Activated CD4-positive, CD25-positive, alpha-beta regulatory T cell treated with anti-CD3 and anti-CD28 coated beads, Interleukin-2, amount 50 U/mL, for 72 hours (primary cell): ENCODE results near the gene GMDS.

Experiments used
- DNase-seq: peaks from one replicate; pipeline ENCODE4 v3.0.0; 2021

The GMDS gene

DNA sequence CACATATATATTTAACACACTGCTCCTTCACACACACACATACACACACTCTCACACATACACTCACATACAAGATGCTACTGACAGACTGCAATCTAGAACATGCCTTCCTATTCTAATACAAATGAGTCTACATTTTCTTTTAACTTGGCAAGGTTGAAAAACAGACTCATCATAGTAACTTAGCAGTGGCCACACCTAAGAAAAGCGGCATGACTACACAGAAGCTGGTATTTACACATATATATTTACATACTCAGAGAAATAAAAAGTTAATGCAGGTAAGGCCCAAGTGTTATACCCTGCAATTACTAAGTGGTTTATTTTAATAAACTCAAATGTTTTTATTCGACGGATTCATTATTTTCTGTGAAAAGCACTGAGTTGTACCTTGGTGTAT is 426.4 kb downstream of the GMDS start:
- DNase-seq, result no peak

DNA sequence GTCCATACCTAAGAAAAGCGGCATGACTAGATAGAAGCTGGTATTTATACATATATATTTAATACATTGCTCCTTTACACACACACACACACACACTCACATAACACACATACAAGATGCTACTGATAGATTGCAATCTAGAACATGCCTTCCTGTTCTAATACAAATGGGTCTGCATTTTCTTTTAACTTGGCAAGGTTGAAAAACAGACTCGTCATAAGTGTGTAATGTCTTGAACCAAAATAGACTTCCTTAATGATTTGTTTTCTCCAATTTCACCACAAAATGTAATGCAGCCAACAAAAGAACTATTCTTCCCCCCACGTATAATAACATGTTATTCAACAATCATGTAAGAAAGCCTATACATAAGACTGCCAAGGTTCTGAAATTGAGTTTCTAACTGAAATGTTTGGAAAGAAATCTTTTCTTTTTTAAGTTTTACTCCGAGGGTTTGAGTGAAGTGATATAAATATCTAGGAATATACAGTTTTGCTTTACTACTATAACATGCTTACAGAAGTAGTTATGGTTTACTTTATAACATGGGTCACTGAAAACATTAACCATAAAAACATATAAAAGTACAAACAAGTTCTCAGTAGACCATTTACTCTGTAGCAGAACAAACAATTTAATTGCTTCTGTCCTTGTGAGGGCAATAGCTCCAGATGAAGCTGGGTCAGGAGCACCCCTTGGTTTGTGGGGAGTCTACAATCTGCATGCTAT is 428.2 kb downstream of the GMDS start:
- no peak for DNase-seq

DNA sequence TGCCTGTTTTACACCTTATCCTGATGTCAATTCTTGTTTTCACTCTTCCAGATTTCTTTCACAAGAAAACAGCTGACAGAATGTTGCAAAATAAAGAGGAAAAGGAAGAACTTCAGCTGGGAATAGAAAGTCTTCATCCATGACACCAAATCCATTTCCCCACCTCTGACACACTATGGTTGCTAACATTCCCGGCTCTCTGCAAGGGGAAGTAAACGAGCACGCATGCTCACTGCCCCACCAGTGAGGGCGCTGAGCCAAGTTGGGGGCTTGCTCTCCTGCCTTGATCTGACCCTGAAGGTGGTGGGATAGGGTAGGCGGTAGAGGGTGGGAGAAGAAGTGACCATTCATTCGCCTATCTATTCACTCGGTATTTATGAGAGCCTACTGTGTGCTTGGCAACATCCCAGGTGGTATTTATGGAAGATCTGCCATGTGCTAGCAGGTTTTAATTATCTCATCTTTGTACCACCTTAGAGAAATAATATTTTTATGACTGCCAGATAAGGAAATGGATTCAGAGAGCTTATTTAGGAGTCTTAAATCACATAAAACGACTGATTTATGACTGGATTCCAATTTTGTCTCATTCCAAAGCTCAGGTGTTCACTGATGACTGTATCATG is 429.5 kb downstream of the GMDS start:
- DNase-seq, result no peak

DNA sequence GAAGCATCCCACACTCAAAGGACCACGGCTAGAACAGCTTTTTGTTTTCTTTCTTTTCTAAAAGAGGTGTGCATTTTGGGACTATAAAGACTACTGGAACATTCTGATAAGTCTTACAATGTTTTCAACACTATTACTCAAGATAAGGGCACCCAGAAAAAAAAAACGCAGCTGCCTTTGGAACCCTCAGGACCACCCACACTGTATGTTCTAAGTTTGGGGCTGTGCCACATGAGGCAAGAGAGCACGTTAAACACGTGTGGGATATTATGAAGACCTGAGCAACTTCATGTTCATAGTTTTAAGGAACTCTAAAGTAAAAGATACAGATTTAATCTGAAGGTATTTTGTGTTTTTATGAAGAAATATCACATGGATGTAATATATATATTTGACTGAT is 431.1 kb downstream of the GMDS start:
- no peak for DNase-seq

DNA sequence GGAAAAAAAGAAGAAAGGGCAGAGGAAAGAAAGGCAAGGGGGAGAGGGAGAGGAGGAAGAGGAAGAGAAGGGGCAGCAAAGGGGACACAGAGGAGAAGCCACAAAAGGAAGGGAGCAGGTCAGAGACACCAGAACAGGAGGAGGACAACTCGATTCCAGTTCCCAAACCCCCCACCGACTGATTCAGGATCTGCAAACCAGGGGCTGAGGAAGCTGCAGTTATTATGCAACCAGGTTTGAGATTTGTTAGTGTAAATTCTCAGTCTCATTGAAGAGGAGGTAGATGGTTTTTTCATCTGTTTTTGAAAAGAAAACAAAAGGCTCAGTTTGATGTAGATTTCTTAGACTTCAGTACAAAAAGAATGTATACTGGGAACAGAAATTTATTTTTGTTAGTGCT is 432.9 kb downstream of the GMDS start:
- DNase-seq, result no peak

DNA sequence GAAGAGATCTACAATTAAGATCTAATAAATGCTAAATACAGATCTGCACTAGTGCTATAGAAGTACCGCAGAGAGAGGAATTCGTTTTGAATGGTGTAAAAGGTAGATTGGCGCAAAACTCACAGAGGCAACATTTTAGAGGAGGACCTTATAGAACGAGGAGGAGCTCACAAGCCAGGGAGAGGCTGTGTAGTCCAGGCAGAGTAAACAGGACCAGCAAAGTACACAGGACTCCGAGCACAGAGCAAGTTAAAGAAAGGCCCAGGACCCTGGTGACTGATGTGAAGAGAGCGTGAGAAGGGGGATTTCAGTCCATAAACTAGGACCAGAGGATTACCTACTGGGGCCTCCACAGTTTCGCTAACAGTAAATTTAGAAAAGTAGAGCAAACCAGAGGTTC is 433.4 kb downstream of the GMDS start:
- DNase-seq, result no peak

DNA sequence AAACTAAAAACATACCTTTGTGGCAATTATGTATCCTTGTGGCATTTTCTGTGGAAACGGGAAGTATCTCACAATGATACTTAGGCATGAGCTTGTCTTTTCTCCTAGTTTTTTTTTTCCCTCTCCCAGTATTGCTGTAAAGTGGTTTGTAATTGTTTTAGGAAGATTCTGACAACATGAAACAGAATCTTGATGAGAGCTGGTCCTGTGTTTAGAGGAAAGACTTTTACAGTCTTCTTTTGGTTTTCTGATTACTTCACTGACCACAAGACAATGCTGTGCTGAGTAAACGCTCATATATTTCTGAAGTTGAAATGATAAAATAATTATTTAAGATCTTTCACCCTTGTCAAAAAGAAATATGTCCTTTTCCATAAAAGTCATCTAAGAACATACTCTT is 434.5 kb downstream of the GMDS start:
- no peak for DNase-seq

DNA sequence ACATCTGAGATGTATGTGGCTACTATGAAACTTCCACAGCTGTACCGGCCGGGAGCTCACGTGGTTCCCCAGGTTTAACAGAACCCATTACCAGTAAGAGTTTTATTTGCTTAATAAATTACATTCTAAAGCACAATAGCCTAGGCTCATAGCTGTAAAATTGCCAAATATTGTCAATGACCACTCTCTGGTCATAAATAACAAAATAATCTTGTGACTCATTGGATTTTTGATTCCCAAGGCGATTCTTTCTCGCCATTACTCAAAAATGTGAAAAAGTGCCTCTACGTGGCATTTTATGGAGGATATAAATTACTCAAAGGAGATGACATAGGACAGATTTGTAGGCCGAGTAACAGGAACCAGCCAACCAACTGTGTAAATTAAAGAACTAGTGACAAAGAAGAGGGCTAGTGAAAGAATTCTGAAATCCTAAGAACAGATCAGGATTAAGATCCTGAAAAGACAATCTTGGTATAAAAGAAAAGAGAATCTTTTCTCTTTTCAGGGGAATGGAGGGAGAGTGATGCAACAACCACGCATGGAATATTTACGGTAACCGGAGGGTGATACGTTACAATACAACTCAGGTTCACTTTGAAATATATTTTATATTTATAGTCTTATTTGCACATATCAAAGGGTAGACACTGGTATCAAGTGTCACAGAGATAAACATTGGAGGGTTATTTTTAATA is 436.0 kb downstream of the GMDS start:
- no peak for DNase-seq

DNA sequence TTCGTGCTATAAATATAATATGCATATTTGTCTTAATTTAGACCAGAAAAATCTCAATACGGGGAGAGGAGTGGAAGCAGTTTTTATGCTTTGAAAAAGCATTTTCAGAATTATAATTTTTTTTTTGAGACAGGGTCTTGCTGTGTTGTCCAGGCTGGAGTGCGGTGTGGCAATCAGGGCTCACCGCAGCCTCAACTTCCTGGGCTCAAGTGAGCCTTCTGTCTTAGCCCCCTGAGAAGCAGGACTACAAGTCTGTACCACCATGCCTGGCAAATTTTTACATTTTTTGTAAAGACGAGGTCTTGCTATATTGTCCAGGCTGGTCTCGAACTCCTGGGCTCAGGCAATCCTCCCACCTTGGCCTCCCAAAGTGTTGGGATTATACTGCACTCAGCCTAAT is 438.5 kb downstream of the GMDS start:
- DNase-seq, result no peak

DNA sequence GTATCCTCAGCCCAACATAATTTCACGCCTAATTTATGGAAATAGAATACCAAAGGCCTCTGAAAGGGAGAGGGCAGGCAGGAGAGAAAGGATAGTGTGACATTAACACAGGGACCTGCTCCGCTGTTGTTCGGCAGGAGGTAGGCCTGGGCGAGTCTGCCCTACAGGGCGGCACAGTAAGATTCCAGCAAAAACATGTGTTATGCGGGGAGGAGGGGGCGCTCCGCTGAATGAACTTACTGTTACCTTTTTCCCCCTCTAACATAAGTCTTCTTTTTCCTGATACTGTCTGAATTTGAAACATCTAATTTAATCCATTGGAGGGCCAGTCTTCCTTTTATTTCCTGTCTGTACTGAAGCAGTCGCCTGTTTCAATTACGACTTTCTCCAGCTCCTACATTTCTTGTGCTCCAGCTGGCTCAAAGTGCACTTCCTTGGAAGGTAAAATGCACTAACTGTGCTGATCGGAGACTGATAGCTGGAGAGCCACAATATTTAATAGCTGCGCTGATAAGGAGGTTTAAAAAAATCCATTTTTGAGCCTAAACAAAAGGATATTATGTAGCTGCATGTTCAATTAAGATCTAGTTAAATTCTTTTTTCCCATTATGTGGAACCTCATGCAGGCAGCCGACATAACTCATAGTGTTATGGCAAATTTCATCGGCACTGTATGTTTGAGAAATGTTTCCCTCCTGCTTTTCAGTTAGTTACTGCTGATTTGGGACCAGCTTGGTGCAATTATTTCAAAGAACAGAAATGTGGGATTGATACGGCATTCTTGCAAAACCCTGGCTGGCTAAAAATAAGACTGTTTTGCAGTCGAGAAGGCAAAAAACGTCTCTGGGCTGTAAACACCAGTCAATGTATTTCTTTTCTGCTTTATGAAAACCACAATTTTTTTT is 442.7 kb downstream of the GMDS start:
- DNase-seq, result no peak

DNA sequence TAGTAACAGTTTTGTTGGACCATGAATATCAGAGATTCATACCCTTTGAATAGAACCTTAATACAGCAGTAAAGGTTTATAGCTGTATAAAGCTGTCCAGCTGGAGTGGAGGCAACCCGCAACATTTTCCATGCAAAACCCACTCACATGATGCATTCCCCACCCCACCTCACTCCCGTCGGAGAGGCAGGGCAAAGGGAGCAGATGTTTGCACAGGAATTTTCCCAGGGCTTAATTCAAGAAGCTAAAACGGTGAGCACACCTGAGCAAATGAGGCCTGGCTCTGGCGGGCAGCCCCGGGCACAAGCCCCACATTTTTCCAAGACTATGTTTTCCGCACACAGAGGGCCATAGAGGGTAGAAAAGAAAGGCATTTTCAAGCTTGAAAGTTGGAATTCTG is 444.0 kb downstream of the GMDS start:
- no peak for DNase-seq

DNA sequence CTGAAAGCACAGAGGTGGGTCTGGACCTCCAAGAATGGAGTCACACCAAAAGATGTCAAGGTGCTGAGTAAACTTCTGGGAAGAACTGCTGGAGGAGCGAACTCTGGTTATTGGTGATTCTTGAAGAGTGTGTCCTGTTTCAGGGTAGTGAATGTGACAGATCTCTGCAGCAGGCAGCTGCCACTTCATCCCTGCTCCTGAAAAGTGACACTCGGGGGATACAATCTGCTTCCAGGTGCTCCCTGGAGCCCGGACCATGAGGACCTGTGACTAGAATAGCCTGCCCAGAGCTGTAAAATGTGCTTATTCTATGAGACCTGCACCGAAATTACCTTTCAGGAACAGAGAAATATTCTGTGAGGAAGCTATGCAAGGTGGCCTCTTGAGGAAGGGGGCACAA is 444.6 kb downstream of the GMDS start:
- DNase-seq, result no peak

DNA sequence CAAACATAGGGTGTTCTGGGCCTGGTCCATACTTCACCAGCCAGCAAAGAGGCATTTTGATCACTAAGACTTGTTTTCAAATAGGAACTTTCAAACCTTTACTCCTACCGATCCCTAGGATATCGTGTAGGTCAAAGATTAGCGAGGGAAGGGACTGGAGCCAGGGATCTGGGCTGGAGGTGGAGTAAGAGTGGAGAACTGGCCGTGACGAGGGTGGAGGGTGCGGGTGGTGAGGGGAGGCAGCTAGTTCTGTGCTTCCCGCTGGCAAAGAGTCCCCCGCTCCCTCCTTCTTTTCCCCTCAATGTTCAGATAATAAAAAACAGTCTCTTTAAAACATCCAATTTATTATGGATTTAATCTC is 446.5 kb downstream of the GMDS start:
- no peak for DNase-seq

DNA sequence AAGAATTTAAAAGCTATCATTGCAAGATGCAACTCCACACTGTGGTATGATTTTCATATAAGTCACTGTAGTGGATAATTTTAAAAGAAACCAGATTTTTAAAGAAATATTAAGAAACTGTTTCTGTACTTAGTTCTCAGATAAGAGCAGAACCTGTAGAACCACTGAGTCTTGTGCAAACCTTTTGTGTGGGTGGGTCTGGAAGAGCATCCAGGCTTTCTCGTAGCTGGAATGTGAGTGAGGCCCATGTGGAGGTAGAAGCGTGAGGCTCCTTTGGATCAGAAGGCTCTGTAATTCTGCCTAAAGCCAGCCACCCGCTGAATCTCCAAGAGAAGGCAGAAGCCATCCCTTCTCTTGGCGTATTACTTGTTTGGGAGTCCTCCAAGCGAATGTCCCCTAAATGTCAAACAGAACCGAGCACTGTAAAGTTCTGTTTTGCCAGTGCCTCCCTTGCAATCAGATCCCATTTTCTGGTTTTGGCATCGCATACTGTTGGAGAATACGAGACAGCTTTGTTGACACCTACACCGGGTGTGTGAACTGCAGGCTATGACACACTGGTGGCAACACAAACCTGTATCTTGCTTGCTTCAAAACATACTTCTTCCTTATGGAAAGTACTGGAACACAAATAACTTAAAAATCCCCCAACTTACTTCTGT is 447.0 kb downstream of the GMDS start:
- DNase-seq, result no peak

DNA sequence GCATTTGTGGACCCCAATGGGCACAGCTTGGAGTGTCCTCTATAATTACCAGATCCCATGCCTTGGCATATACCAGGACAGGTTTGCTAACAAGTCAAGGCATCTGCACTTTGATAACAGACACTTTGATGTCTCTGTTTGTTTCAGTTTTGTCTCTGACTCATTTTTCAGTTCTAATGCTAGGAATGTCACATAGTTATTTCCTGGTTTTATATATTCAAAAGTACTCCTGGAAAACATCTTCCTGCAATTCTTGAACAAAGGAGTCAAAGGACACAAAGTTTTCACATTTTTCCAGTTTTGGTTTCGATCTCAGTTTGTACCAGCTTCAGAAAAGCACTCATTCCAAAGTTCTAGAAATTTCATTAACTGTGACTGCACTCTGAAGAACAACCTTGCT is 447.6 kb downstream of the GMDS start:
- no peak for DNase-seq

DNA sequence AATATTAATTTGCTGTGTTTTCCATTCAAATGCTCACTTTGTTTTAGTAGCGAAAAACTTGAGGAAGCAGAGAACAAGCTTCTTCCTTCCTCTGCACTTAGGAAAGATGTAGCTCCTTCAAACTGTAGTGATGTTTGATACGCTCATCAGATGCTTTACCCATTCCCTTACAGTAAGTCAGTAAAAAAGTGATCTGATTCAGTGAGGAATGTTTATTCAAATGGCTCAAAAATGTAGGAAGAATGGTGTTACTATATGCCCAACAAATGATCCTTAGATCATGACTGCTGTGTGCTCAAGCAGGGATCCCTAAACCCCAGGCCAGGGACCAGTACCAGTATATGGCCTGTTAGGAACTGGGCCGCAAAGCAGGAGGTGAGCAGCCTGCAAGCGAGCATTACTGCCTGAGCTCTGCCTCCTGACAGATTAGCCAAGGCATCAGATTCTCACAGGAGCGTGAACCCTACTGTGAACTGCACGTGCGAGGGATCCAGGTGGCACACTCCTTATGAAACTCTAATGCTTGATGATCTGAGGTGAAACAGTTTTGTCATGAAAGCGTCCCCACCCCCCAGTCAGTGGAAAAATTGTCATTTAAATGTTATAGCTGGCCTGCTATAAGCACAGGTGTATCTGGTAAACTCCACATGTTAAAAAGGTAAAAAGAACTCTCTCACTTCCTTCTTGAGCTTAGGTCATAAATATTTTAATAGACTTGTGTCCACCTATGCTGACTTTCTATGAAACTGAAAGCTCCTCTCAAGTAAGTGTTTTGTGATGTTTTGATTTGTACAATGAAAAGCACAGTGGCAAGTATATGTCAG is 448.5 kb downstream of the GMDS start:
- no peak for DNase-seq

DNA sequence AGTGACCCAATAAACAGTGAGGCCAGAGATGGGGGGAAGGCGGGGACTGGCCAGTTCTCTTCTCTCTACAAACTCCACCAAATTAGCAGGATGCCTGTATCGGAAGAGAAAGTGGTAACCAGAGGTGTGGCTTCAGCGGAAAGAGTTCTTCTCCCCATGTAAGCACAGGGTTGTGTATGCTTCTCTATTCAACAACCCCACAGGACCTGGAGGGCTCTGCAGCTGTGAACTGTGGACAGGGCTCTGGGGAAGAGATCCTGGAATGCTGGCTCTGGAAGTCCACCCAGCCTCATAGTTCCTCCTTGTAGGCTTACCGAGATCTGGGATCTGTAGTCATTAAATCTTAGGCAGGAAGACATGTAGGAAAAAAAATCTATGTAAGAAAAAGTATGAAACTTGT is 449.5 kb downstream of the GMDS start:
- DNase-seq, result no peak

DNA sequence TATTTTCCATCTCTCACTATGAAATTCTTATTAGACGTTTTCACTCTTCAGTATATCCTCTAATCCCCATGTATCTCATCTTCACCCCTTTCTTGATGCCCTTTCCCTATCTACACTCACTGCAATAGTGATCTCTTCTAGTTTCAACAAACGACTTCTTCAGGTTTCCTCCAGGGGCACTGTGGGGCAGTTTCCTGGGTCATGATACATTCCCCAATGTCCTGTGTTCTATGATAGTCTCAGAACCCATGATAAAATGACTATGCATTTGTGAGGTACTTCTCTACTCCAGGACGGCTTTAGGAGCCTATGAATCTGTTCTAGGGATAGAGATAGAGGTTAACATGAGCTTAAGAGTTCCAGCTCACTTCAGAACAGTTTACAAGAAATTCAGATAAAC is 452.4 kb downstream of the GMDS start:
- no peak for DNase-seq

DNA sequence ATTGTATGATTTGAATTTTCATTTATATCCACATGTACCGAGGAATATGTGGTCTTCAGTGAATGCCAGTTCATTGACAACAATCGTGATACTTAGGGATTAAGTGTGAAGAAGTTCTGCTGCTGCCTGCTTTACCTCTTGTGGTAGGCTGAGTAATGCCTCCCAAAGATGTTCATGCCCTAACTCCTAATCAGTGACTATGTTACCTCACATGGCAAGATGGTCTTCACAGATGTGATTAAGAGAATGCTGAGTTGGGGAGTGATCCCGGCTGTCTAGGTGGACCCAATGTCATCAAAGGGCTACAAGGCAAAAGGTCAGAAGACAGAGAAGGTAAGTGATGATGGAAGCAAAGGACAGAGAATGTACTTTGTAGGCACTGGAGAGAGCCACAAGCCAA is 454.7 kb downstream of the GMDS start:
- DNase-seq, result no peak

DNA sequence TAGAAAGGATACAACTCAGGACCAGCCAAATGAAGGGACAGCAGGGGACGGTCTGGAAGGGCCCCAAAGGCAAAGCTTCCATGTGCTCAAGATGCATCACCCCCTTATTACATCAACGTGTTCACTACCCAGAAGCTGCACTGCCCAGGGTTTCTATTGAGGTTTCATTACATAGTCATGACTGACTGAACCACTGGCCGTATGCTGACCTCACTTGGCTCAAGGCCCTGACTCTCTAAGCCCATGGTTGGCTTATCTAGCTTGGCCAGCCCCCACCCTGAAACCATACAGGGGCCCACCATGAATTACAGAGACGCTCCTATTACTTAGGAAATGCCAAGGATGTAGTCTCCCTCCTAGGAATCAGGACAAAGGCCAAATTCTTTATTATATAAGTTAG is 456.3 kb downstream of the GMDS start:
- no peak for DNase-seq

DNA sequence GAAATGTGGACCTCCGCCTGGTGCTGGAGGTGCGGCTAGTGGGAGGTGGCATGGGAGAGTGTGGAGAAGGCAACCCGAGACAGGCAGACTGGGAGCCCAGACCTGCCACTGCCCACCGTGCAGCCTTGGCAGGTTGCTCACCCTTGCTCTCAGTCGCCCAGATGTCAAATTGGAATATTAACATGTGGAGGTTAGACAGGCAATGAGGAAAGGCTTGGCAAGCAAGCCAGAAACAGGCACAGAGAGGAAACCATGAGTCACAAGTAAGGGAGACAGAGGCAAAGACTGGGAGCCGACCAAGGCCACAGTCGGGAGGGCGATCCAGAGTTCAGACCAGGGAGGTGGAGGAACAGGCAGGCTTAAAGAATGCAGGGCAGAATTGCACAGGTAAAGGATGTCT is 457.5 kb downstream of the GMDS start:
- DNase-seq, result no peak
